Esophagus muscularis mucosa (tissue), 4 donors: ENCODE data around the gene SAXO2. TPM values are rescaled to one million over a fixed set of nuclear protein-coding genes. Genes with fewer than 3 reads are reported as not detected.
"Not testable (repeated sequence)": the region's sequence is repeated elsewhere in the genome, so short reads cannot be mapped to it uniquely, and the experiment has no call there.

Experiments
- DNase-seq: peaks from one replicate; pipeline ENCODE4 v3.0.0-alpha.2; 2017; ENCODE audit errors: extremely low spot score
- H3K27ac ChIP-seq, 4 donors: fragments of 200-600 bp; sonication (generic); replicated peaks in 1 of 4; 1 replicate in 3 of 4; 2 replicates in 1 of 4; pipeline ENCODE4 v1.5.1; 2016 to 2019; ENCODE audit warnings: mild to moderate bottlenecking in 1 of 4
- H3K27me3 ChIP-seq, 4 donors: fragments of 200-600 bp; sonication (generic); one replicate each; pipeline versions ENCODE4 v1.5.1 to v1.6.0; 2016 to 2019
- H3K36me3 ChIP-seq, 4 donors: fragments of 200-600 bp; sonication (generic); one replicate each; pipeline ENCODE4 v1.5.1; 2016 to 2019
- H3K4me1 ChIP-seq, 4 donors: fragments of 200-600 bp; sonication (generic); one replicate each; pipeline ENCODE4 v1.5.1; 2016 to 2019
- H3K4me3 ChIP-seq, 4 donors: fragments of 200-600 bp; sonication (generic); 1 replicate in 2 of 4; 2 replicates in 2 of 4; pipeline ENCODE4 v1.5.1; 2016 to 2019; ENCODE audit warnings: mild to moderate bottlenecking in 4 of 4, moderate library complexity in 1 of 4
- H3K9me3 ChIP-seq, 4 donors: fragments of 200-600 bp; sonication (generic); 1 replicate in 3 of 4; 2 replicates in 1 of 4; pipeline ENCODE4 v1.5.1; 2016 to 2019
- CTCF ChIP-seq, 3 experiments: fragments of 200-600 bp in 2 of 3; fragments of 450-650 bp in 1 of 3; sonication (generic) in 2 of 3; IDR thresholded peaks; one replicate each; pipeline ENCODE4 v1.5.1; 2017 to 2019; ENCODE audit warnings: antibody characterized with exemption in 3 of 3, mild to moderate bottlenecking in 2 of 3, moderate library complexity in 1 of 3
- EP300 ChIP-seq: sonication (generic); formaldehyde crosslinking; IDR thresholded peaks from one replicate; pipeline ENCODE4 v1.6.1; 2017; ENCODE audit warnings: antibody characterized with exemption
- POLR2A ChIP-seq: fragments of 450-650 bp; IDR thresholded peaks from one replicate; pipeline ENCODE4 v1.6.1; 2017; ENCODE audit warnings: antibody characterized with exemption, moderate library complexity, mild to moderate bottlenecking, low read depth
- POLR2AphosphoS5 ChIP-seq, 2 donors: sonication (generic); formaldehyde crosslinking; IDR thresholded peaks; one replicate each; pipeline ENCODE4 v1.6.1; 2017; ENCODE audit warnings: antibody characterized with exemption in 2 of 2
- WGBS: methylation state at CpG from one replicate; pipeline ENCODE4 v1.1.5; 2018; 5-methylcytosine and 5-hydroxymethylcytosine counted together
- intact Hi-C: fragments of 100-400 bp; cut with DNase I; formaldehyde crosslinking; loops from one replicate; pipeline ENCODE4 v1.15.1; 2023
- total RNA-seq, 4 donors: library from RNA; depleted of rRNA; stranded (reverse); fragments of >200 nt; gene quantifications; one replicate each; pipeline versions ENCODE4 v1.1.0 to v1.2.1, GENCODE V29; 2016

The SAXO2 gene
- total RNA-seq, 4 donors from 2014 or later: 0.39 to 1.7 (median 1.3) TPM; not detected in 1

DNA sequence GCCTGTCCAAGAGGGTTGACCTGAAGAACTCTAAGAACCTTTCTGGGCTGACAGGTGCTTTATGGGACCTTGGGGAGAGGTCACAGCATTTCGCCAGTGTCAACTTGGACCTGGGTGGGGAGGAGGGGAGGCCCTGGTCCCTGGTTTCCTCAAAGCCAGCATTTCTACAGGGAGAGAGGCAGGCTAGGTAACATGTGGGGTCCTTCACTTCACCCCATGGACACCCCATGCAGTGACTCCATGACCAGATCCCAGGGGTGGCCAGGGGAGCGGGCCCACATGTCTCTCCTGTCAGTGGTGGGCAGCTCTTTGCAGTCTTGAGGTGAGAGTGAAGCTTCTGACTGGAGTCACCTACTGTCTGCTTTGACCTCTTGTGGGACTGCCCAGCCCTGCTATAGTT is 50.8 kb downstream of the SAXO2 start:
- Histone ChIP-seq H3K27ac (no peak overlapping the region), H3K4me3 (no peak overlapping the region), H3K36me3 (no peaks in the 10 kb centered on the region), H3K27me3 (no peaks in the 10 kb centered on the region), H3K9me3 (peaks cover 0 to 5% (median 2%) of the 10 kb centered on the region in 4 donors), H3K4me1 (no peaks in the 10 kb centered on the region)
- DNase-seq: no peak
- intact Hi-C loops: no loop called here
- 100% methylated on average over 1 of the region's 2 CpGs for WGBS
- no peak for TF ChIP-seq POLR2AphosphoS5 (IDR thresholded peaks at IDR 0.05)
- no peak for TF ChIP-seq POLR2A
- no peak for TF ChIP-seq EP300
- no peak for TF ChIP-seq CTCF (IDR thresholded peaks at IDR 0.05)

- H3K27ac ChIP-seq, H3K27me3 ChIP-seq, intact Hi-C loops, H3K36me3 ChIP-seq, H3K4me1 ChIP-seq, H3K9me3 ChIP-seq, H3K4me3 ChIP-seq, DNase-seq: not testable (repeated sequence)
- 84% methylated on average over 16 of the region's 21 CpGs for WGBS
Observed at GRCh38 chr15:82313951-82314768, 51.5 kb downstream of the SAXO2 start.

DNA sequence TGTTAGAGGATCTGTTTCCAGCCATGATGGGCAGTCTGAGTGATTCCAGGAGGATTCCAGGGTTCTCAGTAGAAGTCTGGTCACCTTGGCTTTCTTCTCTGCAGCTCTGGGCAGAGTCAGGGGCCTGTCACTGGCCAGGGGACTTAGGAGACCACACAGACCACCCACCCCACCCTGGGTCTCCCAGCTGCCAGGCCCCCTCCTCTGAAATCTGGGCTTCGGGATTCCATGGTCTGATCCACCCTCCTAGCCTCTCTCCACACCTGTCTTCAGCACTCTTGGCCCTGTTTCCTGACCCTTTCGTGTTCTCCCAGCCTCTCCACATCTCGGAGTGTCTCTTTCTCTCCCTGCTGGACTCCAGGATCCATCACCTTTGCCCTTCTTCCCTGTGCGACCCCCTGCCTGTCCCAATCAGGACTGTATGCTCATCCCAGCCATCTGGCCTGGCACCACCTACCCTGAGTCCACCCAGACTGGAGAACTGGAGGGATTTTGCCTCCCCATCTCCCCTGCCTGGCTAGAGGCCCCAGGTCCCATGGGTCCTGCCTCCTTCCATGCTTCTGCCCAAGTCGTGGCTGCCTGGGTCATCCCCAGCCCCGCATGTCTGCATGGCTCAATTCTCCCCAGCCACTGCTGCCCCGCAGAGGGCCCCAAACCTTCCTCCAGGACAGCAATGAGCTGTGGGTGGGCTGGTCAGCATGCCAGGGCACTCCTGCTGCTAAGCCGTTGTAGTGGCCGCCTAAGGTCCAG is 52.3 kb downstream of the SAXO2 start:
- no peak for DNase-seq
- TF ChIP-seq CTCF (IDR thresholded peaks at IDR 0.05): no peak
- TF ChIP-seq POLR2A: no peak
- TF ChIP-seq POLR2AphosphoS5 (IDR thresholded peaks at IDR 0.05): no peak
- TF ChIP-seq EP300: no peak
- Histone ChIP-seq H3K27ac (no peak overlapping the region), H3K4me1 (no peaks in the 10 kb centered on the region), H3K9me3 (peaks cover 0 to 5% (median 2%) of the 10 kb centered on the region in 4 donors), H3K36me3 (no peaks in the 10 kb centered on the region), H3K27me3 (no peaks in the 10 kb centered on the region), H3K4me3 (no peak overlapping the region)
- 87% methylated on average over 9 of the region's 9 CpGs for WGBS
- intact Hi-C loops: no loop called here

GRCh38 chr15:82315519-82316246 is 53.1 kb downstream of the SAXO2 start:
- TF ChIP-seq POLR2A (no peak), CTCF (IDR thresholded peaks at IDR 0.05) (no peak), EP300 (no peak), POLR2AphosphoS5 (IDR thresholded peaks at IDR 0.05) (no peak)
- 85% methylated on average over 8 of the region's 24 CpGs for WGBS
- no peak overlapping the region for H3K27ac ChIP-seq

GRCh38 chr15:82316247-82317090 is 53.9 kb downstream of the SAXO2 start:
- WGBS: 96% methylated on average over 16 of the region's 23 CpGs
- H3K9me3 ChIP-seq, H3K4me3 ChIP-seq, intact Hi-C loops, H3K27ac ChIP-seq, H3K36me3 ChIP-seq, DNase-seq, H3K27me3 ChIP-seq, H3K4me1 ChIP-seq: not testable (repeated sequence)

More at GRCh38 chr15:82315519-82316246, 53.1 kb downstream of the SAXO2 start:
- Histone ChIP-seq H3K36me3 (no peaks in the 10 kb centered on the region), H3K4me3 (no peak overlapping the region), H3K27me3 (no peaks in the 10 kb centered on the region), H3K4me1 (no peaks in the 10 kb centered on the region), H3K9me3 (no peaks in the 10 kb centered on the region)
- no peak for DNase-seq
- intact Hi-C loops: no loop called here
